ENCODE results near the gene HOXA3.

Gene HOXA3

DNA sequence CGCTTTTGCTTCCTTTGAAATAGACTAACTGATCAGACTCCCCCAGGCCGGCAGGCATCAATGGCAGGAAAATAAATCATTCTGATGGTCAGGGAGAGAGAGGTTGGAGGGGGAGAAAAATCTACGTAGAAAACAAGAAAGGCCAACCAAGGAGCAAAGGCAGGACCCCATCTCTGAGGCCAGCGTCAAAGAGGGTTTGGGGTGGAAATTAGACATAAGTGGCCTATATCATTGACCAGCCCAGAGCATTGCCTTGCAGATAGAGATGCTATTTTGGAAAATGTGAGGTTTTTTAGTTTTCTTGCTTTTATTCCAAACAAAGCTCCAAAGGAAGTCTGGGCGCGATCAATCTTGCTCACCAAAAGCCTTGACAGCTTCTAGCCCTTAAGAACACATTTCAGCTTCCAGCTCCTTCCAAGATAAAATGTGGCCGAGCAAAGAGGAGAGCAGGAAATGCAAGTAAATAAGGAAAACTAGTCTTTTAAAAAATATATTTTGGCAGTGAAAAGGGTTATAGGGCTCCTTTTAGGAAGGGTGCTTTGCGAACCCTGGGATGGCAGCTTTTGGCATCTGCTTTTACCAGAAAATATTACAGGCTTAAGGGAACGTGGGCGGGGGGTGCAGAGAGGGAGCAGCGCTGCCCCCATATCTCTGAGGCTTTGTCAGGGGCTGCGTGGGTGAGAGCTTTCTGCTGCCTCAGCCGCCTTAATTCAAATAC, 47.9 kb downstream of the HOXA3 start:
- peaks cover 0 to 15% of the 10 kb centered on the region in 2 experiments for H3K4me1 ChIP-seq (ENCODE audit: control insufficient read depth in 1 of 2, insufficient read depth in 1 of 2, low read depth in 1 of 2, low read length in 1 of 2)
- peaks cover 72% of the 10 kb centered on the region for H3K27me3 ChIP-seq
- H3K36me3 ChIP-seq = peaks cover 18% of the 10 kb centered on the region
- H3K9me3 ChIP-seq = no peaks in the 10 kb centered on the region
- H3K27ac ChIP-seq = no peak overlapping the region
- TF ChIP-seq, protein P1, sequence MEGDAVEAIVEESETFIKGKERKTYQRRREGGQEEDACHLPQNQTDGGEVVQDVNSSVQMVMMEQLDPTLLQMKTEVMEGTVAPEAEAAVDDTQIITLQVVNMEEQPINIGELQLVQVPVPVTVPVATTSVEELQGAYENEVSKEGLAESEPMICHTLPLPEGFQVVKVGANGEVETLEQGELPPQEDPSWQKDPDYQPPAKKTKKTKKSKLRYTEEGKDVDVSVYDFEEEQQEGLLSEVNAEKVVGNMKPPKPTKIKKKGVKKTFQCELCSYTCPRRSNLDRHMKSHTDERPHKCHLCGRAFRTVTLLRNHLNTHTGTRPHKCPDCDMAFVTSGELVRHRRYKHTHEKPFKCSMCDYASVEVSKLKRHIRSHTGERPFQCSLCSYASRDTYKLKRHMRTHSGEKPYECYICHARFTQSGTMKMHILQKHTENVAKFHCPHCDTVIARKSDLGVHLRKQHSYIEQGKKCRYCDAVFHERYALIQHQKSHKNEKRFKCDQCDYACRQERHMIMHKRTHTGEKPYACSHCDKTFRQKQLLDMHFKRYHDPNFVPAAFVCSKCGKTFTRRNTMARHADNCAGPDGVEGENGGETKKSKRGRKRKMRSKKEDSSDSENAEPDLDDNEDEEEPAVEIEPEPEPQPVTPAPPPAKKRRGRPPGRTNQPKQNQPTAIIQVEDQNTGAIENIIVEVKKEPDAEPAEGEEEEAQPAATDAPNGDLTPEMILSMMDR (IDR thresholded peaks at IDR 0.05) = no peak
- H3K4me3 ChIP-seq (ENCODE audit: low read depth in 1 of 2, low read length in 1 of 2) = no peak overlapping the region

DNA sequence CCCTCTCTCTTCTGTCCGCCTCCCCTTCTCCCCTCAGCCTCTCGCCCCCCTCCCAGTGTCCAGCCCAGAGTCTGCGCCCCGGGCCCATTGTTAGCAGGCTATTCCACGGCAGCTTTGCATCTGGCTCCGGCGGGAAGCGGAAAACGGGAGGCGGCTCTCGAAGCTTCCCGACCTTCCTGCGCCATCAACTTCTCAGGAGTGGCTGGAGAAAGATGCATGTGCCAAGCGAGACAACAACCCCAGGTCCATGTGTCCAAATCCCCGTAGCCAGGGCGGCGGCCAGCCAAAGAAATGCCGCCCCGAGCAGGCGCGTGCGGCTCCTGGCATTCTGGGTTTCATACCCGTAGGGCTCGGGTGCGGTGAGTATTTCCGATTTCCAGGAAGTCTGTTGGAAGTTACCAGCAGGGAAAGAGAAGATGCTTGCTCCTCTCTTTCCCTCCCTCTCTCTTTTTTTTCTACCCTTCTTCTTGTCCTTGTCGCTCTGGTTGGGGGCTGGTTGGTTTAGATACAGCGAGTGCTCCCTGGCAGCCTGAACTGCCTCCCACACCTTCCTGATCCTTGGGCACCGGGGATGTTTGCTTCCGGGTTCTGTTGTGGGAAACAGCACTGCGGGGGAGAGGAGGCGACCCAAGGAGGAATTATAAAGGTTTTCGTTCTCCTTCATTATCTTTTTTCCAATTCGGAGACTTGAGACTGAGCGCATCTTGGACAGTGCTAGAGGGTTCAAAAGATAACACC, 48.7 kb downstream of the HOXA3 start:
- TF ChIP-seq, protein P1 (IDR thresholded peaks at IDR 0.05) = no peak
- H3K4me3 ChIP-seq (ENCODE audit: low read depth in 1 of 2, low read length in 1 of 2) = no peak overlapping the region
- peaks cover 26% of the 10 kb centered on the region for H3K36me3 ChIP-seq
- H3K27ac ChIP-seq = no peak overlapping the region
- H3K4me1 ChIP-seq (ENCODE audit: control insufficient read depth in 1 of 2, insufficient read depth in 1 of 2, low read depth in 1 of 2, low read length in 1 of 2) = peaks cover 2 to 21% of the 10 kb centered on the region in 2 experiments
- H3K9me3 ChIP-seq = no peaks in the 10 kb centered on the region
- peaks cover 81% of the 10 kb centered on the region for H3K27me3 ChIP-seq

DNA sequence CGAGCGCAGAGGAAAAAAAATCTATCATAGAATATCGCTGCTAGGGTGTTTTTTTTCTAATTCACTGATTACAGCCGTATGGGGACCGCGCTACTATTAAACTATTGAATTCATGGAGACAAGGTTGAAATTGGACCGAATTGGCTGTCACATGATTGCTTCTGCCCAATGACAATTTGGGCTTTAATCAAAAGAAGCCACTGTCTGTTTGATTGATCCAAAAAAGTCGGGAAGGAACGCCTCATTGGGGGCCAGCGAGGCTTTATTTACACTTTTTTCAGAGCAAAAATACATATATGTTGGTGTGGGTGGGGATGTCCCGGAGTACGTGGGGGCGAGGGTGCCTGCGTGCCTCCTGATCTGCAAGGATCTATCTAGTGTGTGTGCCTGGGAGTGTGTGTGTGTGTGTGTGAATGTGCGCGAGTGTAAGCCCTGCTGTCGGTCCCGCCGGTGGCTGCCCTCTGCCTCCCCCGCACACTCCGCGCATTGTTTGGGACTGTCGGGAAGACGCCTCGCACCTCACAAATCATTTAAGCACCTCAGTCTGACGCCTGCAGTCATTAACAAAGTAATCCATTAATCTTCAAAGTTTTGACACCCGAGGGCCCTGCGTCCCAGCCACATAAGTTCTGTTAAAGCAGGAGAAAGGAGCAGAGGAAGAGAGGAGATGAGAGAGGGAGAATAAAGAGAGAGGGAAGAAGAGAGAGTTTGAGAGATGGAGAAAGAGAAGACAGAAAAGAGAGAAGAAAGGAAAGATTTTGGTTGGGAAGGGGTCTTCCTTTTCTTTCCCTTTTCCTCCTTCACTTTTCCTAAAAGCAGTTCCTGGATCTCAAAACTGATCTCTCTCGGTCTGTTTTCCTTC, 49.6 kb downstream of the HOXA3 start, which contains the start of gene HOXA2:
Gene HOXA2, minus strand, starts transcription at position 103 of the 862 bp plus-strand sequence. CDS start 183 bp downstream, outside the sequence.
- TF ChIP-seq, protein P1 (IDR thresholded peaks at IDR 0.05) = no peak
- no peak within 1 kb of the TSS for H3K27ac ChIP-seq
- H3K9me3 ChIP-seq = no peaks in the 10 kb centered on the region
- H3K36me3 ChIP-seq = peaks cover 34% of the 10 kb centered on the region
- peaks cover 89% of the 10 kb centered on the region for H3K27me3 ChIP-seq
- H3K4me3 ChIP-seq (ENCODE audit: low read depth in 1 of 2, low read length in 1 of 2) = no peak within 1 kb of the TSS
- peaks cover 11 to 29% of the 10 kb centered on the region in 2 experiments for H3K4me1 ChIP-seq (ENCODE audit: control insufficient read depth in 1 of 2, insufficient read depth in 1 of 2, low read depth in 1 of 2, low read length in 1 of 2)

DNA sequence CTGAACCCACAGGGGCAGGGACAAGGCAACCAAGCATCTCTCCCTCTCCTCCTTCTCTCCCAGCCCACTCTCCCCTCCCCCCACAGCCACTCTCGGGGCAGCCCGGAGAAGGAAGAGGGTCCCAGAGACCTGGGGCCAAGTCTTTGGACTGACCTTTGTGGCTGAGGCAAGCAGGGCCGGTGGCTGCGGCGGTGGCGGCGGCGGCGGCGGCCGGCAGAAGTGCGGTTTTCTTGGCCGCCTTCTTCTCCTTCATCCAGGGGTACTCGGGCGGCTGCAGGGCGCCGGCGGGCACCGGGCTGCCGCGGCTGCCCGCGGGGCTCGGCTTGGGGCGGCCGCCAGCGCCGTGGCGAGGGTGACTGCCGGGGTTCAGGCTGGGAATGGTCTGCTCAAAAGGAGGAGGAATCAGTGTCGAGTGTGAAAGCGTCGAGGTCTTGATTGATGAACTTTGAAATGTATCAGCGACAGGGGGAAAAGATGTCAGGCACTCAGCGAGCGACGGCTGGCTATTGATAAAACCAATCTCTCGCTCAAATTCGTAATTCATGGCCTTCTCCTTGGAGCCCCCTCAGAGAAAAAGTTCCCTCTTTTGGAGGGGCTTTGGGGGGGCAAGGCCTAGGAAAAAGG, 50.3 kb downstream of the HOXA3 start:
- Histone ChIP-seq H3K36me3 (peaks cover 36% of the 10 kb centered on the region), H3K27ac (no peak overlapping the region), H3K9me3 (no peaks in the 10 kb centered on the region), H3K4me1 (ENCODE audit: control insufficient read depth in 1 of 2, insufficient read depth in 1 of 2, low read depth in 1 of 2, low read length in 1 of 2) (peaks cover 18 to 37% of the 10 kb centered on the region in 2 experiments), H3K27me3 (peaks cover 96% of the 10 kb centered on the region), H3K4me3 (ENCODE audit: low read depth in 1 of 2, low read length in 1 of 2) (no peak overlapping the region)
- TF ChIP-seq, protein P1 (IDR thresholded peaks at IDR 0.05) = no peak
